ENCODE measurements around the gene GNAQ. TPM values are rescaled to one million over a fixed set of nuclear protein-coding genes. Genes with fewer than 3 reads are reported as not detected.

GNAQ gene
- total RNA-seq, 1 experiment from 2014 or later, result 29.2 TPM

GRCh38 chr9:77817590-77818311 is 213.9 kb downstream of the GNAQ start:
- DNase-seq (ENCODE audit: low read depth), result no peak

- no peak for DNase-seq (ENCODE audit: low read depth)
Observed at GRCh38 chr9:77816641-77817341, 214.8 kb downstream of the GNAQ start.

- DNase-seq (ENCODE audit: low read depth), result no peak
Observed at GRCh38 chr9:77815260-77815659, 216.4 kb downstream of the GNAQ start.

GRCh38 chr9:77811832-77812231 is 219.8 kb downstream of the GNAQ start:
- no peak for DNase-seq (ENCODE audit: low read depth)

- DNase-seq (ENCODE audit: low read depth), result no peak
Observed at GRCh38 chr9:77810637-77811119, 220.9 kb downstream of the GNAQ start.

GRCh38 chr9:77810047-77810446 is 221.6 kb downstream of the GNAQ start:
- no peak for DNase-seq (ENCODE audit: low read depth)

GRCh38 chr9:77809552-77809951 is 222.1 kb downstream of the GNAQ start:
- DNase-seq (ENCODE audit: low read depth), result no peak

- no peak for DNase-seq (ENCODE audit: low read depth)
Observed at GRCh38 chr9:77808751-77809081, 222.9 kb downstream of the GNAQ start.

GRCh38 chr9:77807846-77808750 is 223.5 kb downstream of the GNAQ start:
- DNase-seq (ENCODE audit: low read depth), result no peak

- peak; percentile 93 for DNase-seq (ENCODE audit: low read depth)
Observed at GRCh38 chr9:77807281-77807683, 224.3 kb downstream of the GNAQ start.

GRCh38 chr9:77806741-77807140 is 224.9 kb downstream of the GNAQ start:
- no peak for DNase-seq (ENCODE audit: low read depth)

GRCh38 chr9:77805810-77806209 is 225.8 kb downstream of the GNAQ start:
- no peak for DNase-seq (ENCODE audit: low read depth)

GRCh38 chr9:77803423-77803822 is 228.2 kb downstream of the GNAQ start:
- no peak for DNase-seq (ENCODE audit: low read depth)

- no peak for DNase-seq (ENCODE audit: low read depth)
Observed at GRCh38 chr9:77802515-77803293, 228.9 kb downstream of the GNAQ start.

GRCh38 chr9:77802064-77802463 is 229.5 kb downstream of the GNAQ start:
- no peak for DNase-seq (ENCODE audit: low read depth)

GRCh38 chr9:77800924-77801551 is 230.6 kb downstream of the GNAQ start:
- no peak for DNase-seq (ENCODE audit: low read depth)

GRCh38 chr9:77798140-77798539 is 233.5 kb downstream of the GNAQ start:
- no peak for DNase-seq (ENCODE audit: low read depth)

- no peak for DNase-seq (ENCODE audit: low read depth)
Observed at GRCh38 chr9:77794985-77795384, 236.6 kb downstream of the GNAQ start.

- peak; percentile 78 for DNase-seq (ENCODE audit: low read depth)
Observed at GRCh38 chr9:77793849-77794248, 237.8 kb downstream of the GNAQ start.

- no peak for DNase-seq (ENCODE audit: low read depth)
Observed at GRCh38 chr9:77789891-77790290, 241.7 kb downstream of the GNAQ start.

GRCh38 chr9:77785341-77785740 is 246.3 kb downstream of the GNAQ start:
- no peak for DNase-seq (ENCODE audit: low read depth)

Data from LHCN-M2 (cell line).